Activated T-cell treated with anti-CD3 and anti-CD28 coated beads, Interleukin-2, amount 50 U/mL, for 4 hours (primary cell): ENCODE measurements around the gene METTL1. TPM values are rescaled to one million over a fixed set of nuclear protein-coding genes. Genes with fewer than 3 reads are reported as not detected.

Experiments
- total RNA-seq, 3 donors: library from RNA; stranded (reverse); gene quantifications; one replicate each; pipeline ENCODE4 v1.2.1, GENCODE V29; 2021

METTL1 gene
- total RNA-seq, 3 donors from 2014 or later, result 98.5 to 105 (median 104) TPM

Other genes with a start within 250 kb of the METTL1 start
- gene MBD6, start 249.3 kb downstream of the METTL1 start, total RNA-seq, result 10 to 100 TPM; 56.3 to 59.4 (median 57.5) TPM
- 10 to 100 TPM; 72.3 to 84.3 (median 74.6) TPM for gene DCTN2, start 224.9 kb downstream of the METTL1 start, total RNA-seq
- under 1 TPM; 0.56 to 0.98 (median 0.68) TPM for gene KIF5A, start 222.1 kb downstream of the METTL1 start, total RNA-seq
- gene PIP4K2C, start 180.9 kb downstream of the METTL1 start, total RNA-seq, result 10 to 100 TPM; 28.6 to 32.0 (median 29.1) TPM
- gene DTX3, start 167.3 kb downstream of the METTL1 start, total RNA-seq, result 10 to 100 TPM; 15.9 to 18.6 (median 17.0) TPM
- 1 to 10 TPM in 1 of 3 donors, under 1 TPM in 2; 0.56 to 1.6 (median 0.65) TPM for gene ARHGEF25, start 160.7 kb downstream of the METTL1 start, total RNA-seq
- gene B4GALNT1, start 138.9 kb downstream of the METTL1 start, total RNA-seq, result 1 to 10 TPM; 3.2 to 4.6 (median 3.6) TPM
- gene OS9, start 78.0 kb downstream of the METTL1 start, total RNA-seq, result 100 to 1,000 TPM in 2 of 3 donors, 10 to 100 TPM in 1; 86.4 to 108 (median 101) TPM
- 10 to 100 TPM; 24.4 to 28.1 (median 25.8) TPM for gene AGAP2, start 33.4 kb downstream of the METTL1 start, total RNA-seq
- gene TSPAN31, start 27.1 kb downstream of the METTL1 start, total RNA-seq, result 10 to 100 TPM; 11.5 to 14.9 (median 14.0) TPM
- 100 to 1,000 TPM; 347 to 382 (median 378) TPM for gene CDK4, start 19.8 kb downstream of the METTL1 start, total RNA-seq
- gene MARCHF9, start 17.0 kb downstream of the METTL1 start, total RNA-seq, result 10 to 100 TPM; 15.7 to 17.6 (median 17.3) TPM
- gene CYP27B1, start 5.0 kb downstream of the METTL1 start, total RNA-seq, result 10 to 100 TPM; 18.4 to 19.6 (median 19.5) TPM
- gene EEF1AKMT3, start 509 bp upstream of the METTL1 start, total RNA-seq, result 1 to 10 TPM; 1.6 to 4.9 (median 2.0) TPM
- 10 to 100 TPM; 65.0 to 78.5 (median 74.5) TPM for gene TSFM, start 10.7 kb upstream of the METTL1 start, total RNA-seq
- gene AVIL, start 46.6 kb upstream of the METTL1 start, total RNA-seq, result under 1 TPM; 0.16 to 0.86 (median 0.24) TPM
- gene CTDSP2, start 74.6 kb upstream of the METTL1 start, total RNA-seq, result 10 to 100 TPM; 30.9 to 41.7 (median 35.3) TPM
- gene ATP23, start 169.5 kb upstream of the METTL1 start, total RNA-seq, result 1 to 10 TPM; 3.3 to 7.0 (median 5.9) TPM